Vagina (tissue), 2 donors: ENCODE results near the gene MCM9. TPM values are rescaled to one million over a fixed set of nuclear protein-coding genes. Genes with fewer than 3 reads are reported as not detected.
"Not testable (repeated sequence)": the region's sequence is repeated elsewhere in the genome, so short reads cannot be mapped to it uniquely, and the experiment has no call there.

Source experiments
- DNase-seq, 2 donors: peaks; one replicate each; pipeline ENCODE4 v3.0.0-alpha.2; 2017; ENCODE audit errors: extremely low spot score in 2 of 2
- H3K27ac ChIP-seq: fragments of 200-600 bp; sonication (generic); one replicate; pipeline ENCODE4 v1.5.1; 2019
- H3K27me3 ChIP-seq: fragments of 200-600 bp; sonication (generic); one replicate; pipeline ENCODE4 v1.5.1; 2019
- H3K36me3 ChIP-seq, 2 donors: fragments of 200-600 bp; sonication (generic); one replicate each; pipeline ENCODE4 v1.5.1; 2017 to 2019
- H3K4me1 ChIP-seq: fragments of 200-600 bp; sonication (generic); one replicate; pipeline ENCODE4 v1.5.1; 2019
- H3K4me3 ChIP-seq, 2 donors: fragments of 200-600 bp; sonication (generic); 1 replicate in 1 of 2; 2 replicates in 1 of 2; pipeline ENCODE4 v1.5.1; 2016 to 2019
- H3K9me3 ChIP-seq: fragments of 200-600 bp; sonication (generic); one replicate; pipeline ENCODE4 v1.5.1; 2019
- POLR2A ChIP-seq, 2 donors: fragments of 450-650 bp; IDR thresholded peaks; one replicate each; pipeline ENCODE4 v1.6.1; 2017; ENCODE audit warnings: antibody characterized with exemption in 2 of 2, mild to moderate bottlenecking in 2 of 2, moderate library complexity in 2 of 2
- POLR2AphosphoS5 ChIP-seq, 2 donors: sonication (generic); formaldehyde crosslinking; IDR thresholded peaks; one replicate each; pipeline ENCODE4 v1.9.0; 2017; ENCODE audit warnings: antibody characterized with exemption in 2 of 2, mild to moderate bottlenecking in 2 of 2, low read depth in 1 of 2; ENCODE audit not compliant: insufficient read depth in 1 of 2
- intact Hi-C: fragments of 100-400 bp; cut with DNase I; formaldehyde crosslinking; loops from one replicate; pipeline ENCODE4 v1.15.1; 2023
- total RNA-seq: library from RNA; depleted of rRNA; stranded (reverse); fragments of >200 nt; gene quantifications from one replicate; pipeline ENCODE4 v1.2.3, GENCODE V29; 2016
- TF ChIP-seq, protein P1 (sequence below), 3 experiments: fragments of 450-650 bp in 2 of 3; fragments of 200-600 bp in 1 of 3; sonication (generic) in 1 of 3; IDR thresholded peaks; one replicate each; pipeline ENCODE4 v1.5.1; 2017 to 2019; ENCODE audit warnings: antibody characterized with exemption in 3 of 3, mild to moderate bottlenecking in 2 of 3, moderate library complexity in 2 of 3

The MCM9 gene
- total RNA-seq, 1 donor from 2014 or later: 25.8 TPM

GRCh38 chr6:118871331-118871730 lies 63.6 kb downstream of the MCM9 start:
- Histone ChIP-seq H3K4me1 (no peaks in the 10 kb centered on the region), H3K9me3 (no peaks in the 10 kb centered on the region), H3K4me3 (no peak overlapping the region), H3K27ac (no peak overlapping the region), H3K36me3 (no peaks in the 10 kb centered on the region), H3K27me3 (no peaks in the 10 kb centered on the region)
- TF ChIP-seq POLR2A (IDR thresholded peaks at IDR 0.05) (no peak), POLR2AphosphoS5 (IDR thresholded peaks at IDR 0.05; ENCODE audit: insufficient read depth in 1 of 2, low read depth in 1 of 2) (no peak)
- TF ChIP-seq, protein P1, sequence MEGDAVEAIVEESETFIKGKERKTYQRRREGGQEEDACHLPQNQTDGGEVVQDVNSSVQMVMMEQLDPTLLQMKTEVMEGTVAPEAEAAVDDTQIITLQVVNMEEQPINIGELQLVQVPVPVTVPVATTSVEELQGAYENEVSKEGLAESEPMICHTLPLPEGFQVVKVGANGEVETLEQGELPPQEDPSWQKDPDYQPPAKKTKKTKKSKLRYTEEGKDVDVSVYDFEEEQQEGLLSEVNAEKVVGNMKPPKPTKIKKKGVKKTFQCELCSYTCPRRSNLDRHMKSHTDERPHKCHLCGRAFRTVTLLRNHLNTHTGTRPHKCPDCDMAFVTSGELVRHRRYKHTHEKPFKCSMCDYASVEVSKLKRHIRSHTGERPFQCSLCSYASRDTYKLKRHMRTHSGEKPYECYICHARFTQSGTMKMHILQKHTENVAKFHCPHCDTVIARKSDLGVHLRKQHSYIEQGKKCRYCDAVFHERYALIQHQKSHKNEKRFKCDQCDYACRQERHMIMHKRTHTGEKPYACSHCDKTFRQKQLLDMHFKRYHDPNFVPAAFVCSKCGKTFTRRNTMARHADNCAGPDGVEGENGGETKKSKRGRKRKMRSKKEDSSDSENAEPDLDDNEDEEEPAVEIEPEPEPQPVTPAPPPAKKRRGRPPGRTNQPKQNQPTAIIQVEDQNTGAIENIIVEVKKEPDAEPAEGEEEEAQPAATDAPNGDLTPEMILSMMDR (IDR thresholded peaks at IDR 0.05): no peak
- no peak for DNase-seq
- intact Hi-C loops: no loop called here

DNA sequence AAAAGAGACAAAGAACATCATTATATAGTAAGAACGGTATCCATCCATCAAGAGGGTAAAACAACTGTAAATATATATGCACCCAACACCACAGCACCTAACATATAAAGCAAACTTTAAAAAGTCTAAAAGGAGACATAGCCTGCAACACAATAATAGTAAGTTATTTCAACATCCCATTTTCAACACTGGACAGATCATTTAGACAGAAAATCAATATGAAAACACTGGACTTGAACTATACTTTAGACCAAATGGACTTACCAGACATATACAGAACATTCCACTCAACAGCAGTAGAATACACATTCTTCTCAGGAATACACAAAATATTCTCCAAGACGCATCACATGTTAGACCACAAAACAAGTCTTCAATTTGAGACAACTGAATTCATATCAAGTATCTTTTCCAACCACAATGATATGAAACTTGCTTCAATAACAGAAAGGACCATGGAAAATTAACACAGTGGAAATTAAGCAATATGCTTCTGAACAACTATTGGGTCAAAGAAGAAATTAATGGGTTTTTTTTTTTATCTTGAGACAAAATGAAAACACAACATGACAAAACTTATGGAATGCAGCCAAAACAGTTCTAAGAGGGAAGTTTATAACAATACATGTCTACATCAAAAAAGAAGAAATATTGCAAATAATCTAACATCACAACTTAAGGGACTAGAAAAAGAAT lies 64.9 kb downstream of the MCM9 start:
- no peak for DNase-seq
- Histone ChIP-seq H3K4me1 (peaks cover 4% of the 10 kb centered on the region), H3K9me3 (no peaks in the 10 kb centered on the region), H3K36me3 (no peaks in the 10 kb centered on the region), H3K27ac (no peak overlapping the region), H3K4me3 (no peak overlapping the region), H3K27me3 (no peaks in the 10 kb centered on the region)
- no peak for TF ChIP-seq POLR2AphosphoS5 (IDR thresholded peaks at IDR 0.05; ENCODE audit: insufficient read depth in 1 of 2, low read depth in 1 of 2)
- TF ChIP-seq, protein P1 (IDR thresholded peaks at IDR 0.05): no peak
- no peak for TF ChIP-seq POLR2A (IDR thresholded peaks at IDR 0.05)
- intact Hi-C loops: no loop called here

DNA sequence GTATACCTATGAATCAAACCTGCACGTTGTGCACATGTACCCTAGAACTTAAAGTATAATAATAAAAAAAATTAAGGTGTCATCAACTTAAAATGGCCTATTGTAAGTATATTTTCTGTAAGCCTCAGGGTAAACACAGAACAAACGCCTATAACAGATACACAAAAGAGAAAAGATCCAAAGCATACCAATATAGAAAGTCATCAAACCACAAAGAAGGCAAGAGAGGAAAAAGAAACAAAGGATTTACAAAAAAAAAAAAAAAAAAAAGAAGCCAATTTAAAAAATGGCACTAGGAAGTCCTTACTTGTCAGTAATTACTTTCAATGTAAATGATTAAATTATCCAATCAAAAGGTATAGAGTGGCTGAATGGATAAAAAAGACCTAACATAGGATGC lies 65.6 kb downstream of the MCM9 start:
- H3K9me3 ChIP-seq: no peaks in the 10 kb centered on the region
- peaks cover 10% of the 10 kb centered on the region for H3K4me1 ChIP-seq
- TF ChIP-seq, protein P1 (IDR thresholded peaks at IDR 0.05): no peak
- TF ChIP-seq POLR2AphosphoS5 (IDR thresholded peaks at IDR 0.05; ENCODE audit: insufficient read depth in 1 of 2, low read depth in 1 of 2) (no peak), POLR2A (IDR thresholded peaks at IDR 0.05) (no peak)
- no peaks in the 10 kb centered on the region for H3K27me3 ChIP-seq
- intact Hi-C loops: no loop called here
- DNase-seq: no peak
- no peaks in the 10 kb centered on the region for H3K36me3 ChIP-seq
- no peak overlapping the region for H3K27ac ChIP-seq
- no peak overlapping the region for H3K4me3 ChIP-seq

DNA sequence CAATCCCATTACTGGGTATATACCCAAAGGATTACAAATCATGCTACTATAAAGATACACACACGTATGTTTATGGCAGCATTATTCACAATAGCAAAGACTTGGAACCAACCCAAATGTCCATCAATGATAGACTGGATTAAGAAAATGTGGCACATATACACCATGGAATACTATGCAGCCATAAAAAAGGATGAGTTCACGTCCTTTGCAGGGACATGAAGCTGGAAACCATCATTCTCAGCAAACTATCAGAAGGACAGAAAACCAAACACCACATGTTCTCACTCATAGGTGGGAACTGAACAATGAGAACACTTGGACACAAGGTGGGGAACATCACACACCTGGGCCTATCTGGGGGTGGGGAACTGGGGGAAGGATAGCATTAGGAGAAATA lies 66.1 kb downstream of the MCM9 start:
- H3K9me3 ChIP-seq, H3K4me3 ChIP-seq, H3K36me3 ChIP-seq, H3K27ac ChIP-seq, DNase-seq, H3K4me1 ChIP-seq, H3K27me3 ChIP-seq, intact Hi-C loops: not testable (repeated sequence)

- Histone ChIP-seq H3K4me3 (no peak overlapping the region), H3K27ac (no peak overlapping the region), H3K9me3 (no peaks in the 10 kb centered on the region), H3K27me3 (no peaks in the 10 kb centered on the region), H3K4me1 (peaks cover 10% of the 10 kb centered on the region), H3K36me3 (no peaks in the 10 kb centered on the region)
- intact Hi-C loops: no loop called here
- TF ChIP-seq, protein P1 (IDR thresholded peaks at IDR 0.05): no peak
- TF ChIP-seq POLR2A (IDR thresholded peaks at IDR 0.05) (no peak), POLR2AphosphoS5 (IDR thresholded peaks at IDR 0.05; ENCODE audit: insufficient read depth in 1 of 2, low read depth in 1 of 2) (no peak)
- DNase-seq: no peak
Observed at GRCh38 chr6:118867181-118867580, 67.8 kb downstream of the MCM9 start.
